Measurements from ENCODE around the gene RSBN1. TPM values are rescaled to one million over a fixed set of nuclear protein-coding genes. Genes with fewer than 3 reads are reported as not detected.
A peak's percentile ranks its signal among the peaks of the same experiment; 100 is the strongest.

The RSBN1 gene
- total and polyA plus RNA-seq, 8 donors, result 3.5 to 13.6 (median 10.1) TPM

DNA sequence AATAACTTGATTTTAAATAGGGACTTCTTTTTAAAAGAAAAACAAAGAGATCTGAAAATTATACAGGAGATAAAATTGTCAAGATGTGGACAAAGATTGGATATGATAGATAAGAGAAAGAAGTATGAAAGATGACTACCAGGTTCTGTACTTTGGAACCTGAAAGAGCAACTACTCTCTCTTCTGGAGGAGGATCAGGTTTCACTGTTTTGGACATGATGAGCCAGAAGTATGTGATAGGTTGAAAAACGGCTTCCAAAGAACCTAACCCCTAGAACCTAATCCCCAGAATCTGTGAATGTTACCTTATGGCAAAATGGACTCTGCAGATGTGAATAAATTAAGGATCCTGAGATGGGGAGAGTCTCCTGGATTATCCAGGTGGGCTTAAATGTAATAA, 26.2 kb downstream of the RSBN1 start:
- no peak for DNase-seq
- TF ChIP-seq, protein P1, sequence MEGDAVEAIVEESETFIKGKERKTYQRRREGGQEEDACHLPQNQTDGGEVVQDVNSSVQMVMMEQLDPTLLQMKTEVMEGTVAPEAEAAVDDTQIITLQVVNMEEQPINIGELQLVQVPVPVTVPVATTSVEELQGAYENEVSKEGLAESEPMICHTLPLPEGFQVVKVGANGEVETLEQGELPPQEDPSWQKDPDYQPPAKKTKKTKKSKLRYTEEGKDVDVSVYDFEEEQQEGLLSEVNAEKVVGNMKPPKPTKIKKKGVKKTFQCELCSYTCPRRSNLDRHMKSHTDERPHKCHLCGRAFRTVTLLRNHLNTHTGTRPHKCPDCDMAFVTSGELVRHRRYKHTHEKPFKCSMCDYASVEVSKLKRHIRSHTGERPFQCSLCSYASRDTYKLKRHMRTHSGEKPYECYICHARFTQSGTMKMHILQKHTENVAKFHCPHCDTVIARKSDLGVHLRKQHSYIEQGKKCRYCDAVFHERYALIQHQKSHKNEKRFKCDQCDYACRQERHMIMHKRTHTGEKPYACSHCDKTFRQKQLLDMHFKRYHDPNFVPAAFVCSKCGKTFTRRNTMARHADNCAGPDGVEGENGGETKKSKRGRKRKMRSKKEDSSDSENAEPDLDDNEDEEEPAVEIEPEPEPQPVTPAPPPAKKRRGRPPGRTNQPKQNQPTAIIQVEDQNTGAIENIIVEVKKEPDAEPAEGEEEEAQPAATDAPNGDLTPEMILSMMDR (IDR thresholded peaks at IDR 0.05), result no peak
- 23 to 28% methylated on average over 1 of the region's 1 CpG for WGBS, 2 donors
- Histone ChIP-seq H3K9me3 (no peaks in the 10 kb centered on the region), H3K4me1 (peaks cover 23 to 40% (median 36%) of the 10 kb centered on the region in 3 donors), H3K36me3 (no peaks in the 10 kb centered on the region), H3K27me3 (no peaks in the 10 kb centered on the region), H3K27ac (no peak overlapping the region), H3K4me3 (no peak overlapping the region)
- intact Hi-C loops (cut with DNase I), result no loop called here
- no peak for FAIRE-seq
- peak in 1 of 4 donors; percentile 37 for ATAC-seq

DNA sequence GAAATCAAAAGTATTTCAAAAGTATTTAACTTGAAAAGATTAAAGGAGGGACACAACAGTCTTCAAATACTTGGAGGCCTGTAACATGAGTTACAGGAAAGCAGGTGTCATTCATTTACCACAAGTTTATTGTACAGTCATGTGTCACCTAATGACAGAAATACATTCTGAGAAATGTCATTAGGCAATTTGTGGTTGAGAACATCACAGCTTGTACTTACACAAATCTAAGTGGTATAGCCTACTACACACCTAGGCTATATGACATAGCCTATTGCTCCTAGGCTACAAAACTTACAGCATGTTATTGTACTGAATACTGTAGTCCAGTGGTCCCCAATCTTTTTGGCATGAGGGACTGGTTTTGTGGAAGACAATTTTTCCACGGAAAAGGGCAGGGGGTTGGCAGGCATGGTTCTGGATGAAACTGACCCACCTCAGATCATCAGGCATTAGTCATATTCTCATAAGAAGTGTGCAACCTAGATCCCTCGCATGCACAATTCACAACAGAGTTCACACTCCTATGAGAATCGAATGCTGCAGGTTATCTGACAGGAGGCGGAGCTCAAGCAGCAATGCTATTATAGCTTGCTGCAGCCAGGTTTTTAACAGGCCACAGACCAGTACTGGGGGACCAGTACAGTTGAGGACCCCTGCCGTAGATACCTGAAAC, 28.0 kb downstream of the RSBN1 start:
- 45 to 54% methylated on average over 5 of the region's 5 CpGs for WGBS, 2 donors
- DNase-seq (no peak), FAIRE-seq (no peak), ATAC-seq (peak; percentile 17 to 56 (median 40))
- Histone ChIP-seq H3K4me1 (peaks cover 23 to 43% (median 40%) of the 10 kb centered on the region in 3 donors), H3K27me3 (no peaks in the 10 kb centered on the region), H3K36me3 (no peaks in the 10 kb centered on the region), H3K27ac (peak overlapping the region in 2 of 4 donors; percentile 39 to 50), H3K9me3 (no peaks in the 10 kb centered on the region), H3K4me3 (no peak overlapping the region)
- TF ChIP-seq, protein P1 (IDR thresholded peaks at IDR 0.05), result no peak
- intact Hi-C loops (cut with DNase I), result no loop called here

DNA sequence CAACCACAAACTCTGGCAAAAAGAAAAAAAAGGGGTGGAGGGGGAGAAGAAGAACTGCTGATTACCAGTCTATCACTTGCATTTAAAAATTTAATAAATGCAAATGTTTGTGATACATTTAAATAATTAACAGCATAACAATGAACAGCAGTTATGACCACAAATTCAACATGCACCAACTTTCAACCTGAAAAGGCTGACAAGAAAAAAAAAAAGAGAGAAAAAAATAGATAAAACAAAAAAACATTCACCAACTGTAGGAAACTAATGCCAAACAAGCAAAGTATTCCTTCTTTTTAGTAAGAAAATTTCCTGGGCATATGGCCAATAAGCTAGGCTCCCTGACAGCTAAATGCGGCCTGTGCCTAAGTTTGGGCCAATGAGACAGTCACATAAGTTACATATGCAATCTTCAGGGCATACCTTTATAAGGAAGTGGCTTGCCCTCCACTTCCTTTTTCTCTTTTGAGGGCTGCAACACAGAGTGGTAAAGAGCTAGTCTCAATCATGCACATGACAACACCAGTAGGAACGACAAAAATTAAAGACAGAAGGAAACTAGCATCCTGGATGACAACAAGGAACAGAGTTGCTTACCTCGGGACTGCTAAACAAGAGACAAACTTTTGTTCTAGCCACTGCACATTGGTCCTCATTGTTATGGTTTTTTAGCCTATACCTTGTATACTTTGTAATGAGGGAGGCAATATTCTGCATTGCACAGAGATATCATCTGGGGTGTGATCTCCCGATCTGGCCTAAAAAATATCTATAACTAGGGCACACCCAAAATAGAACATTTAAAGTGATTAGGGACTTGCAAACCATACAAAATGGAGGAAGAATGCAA, 28.8 kb downstream of the RSBN1 start:
- H3K27me3 ChIP-seq, result no peaks in the 10 kb centered on the region
- DNase-seq, result peak in 1 of 6 donors; percentile 28
- H3K4me3 ChIP-seq, result no peak overlapping the region
- H3K27ac ChIP-seq, result peak overlapping the region in 2 of 4 donors; percentile 39 to 50
- TF ChIP-seq, protein P1 (IDR thresholded peaks at IDR 0.05), result no peak
- intact Hi-C loops (cut with DNase I), result no loop called here
- WGBS, 2 donors, result 44 to 46% methylated on average over 4 of the region's 4 CpGs
- no peak for FAIRE-seq
- no peaks in the 10 kb centered on the region for H3K36me3 ChIP-seq
- ATAC-seq, result peak; percentile 64 to 87 (median 77)
- no peaks in the 10 kb centered on the region for H3K9me3 ChIP-seq
- H3K4me1 ChIP-seq, result peaks cover 23 to 43% (median 34%) of the 10 kb centered on the region in 3 donors

DNA sequence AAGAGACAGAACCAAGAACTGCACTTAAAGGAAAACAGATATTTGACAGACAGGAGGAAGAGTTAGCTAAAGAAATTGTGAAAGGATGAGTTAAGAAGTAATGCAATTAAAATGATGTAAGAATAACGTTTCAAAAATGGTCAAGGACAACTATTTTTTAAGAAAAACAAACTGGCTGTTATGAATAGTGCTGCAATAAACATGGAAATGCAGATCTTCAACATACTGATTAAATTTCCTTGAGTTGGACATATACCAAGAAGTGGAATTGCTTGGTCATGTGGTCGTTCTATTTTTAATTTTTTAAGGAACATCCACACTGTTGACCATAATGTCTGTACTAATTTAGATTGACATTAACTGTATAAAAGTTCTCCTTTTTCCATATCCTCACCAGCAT, 29.9 kb downstream of the RSBN1 start:
- 22 to 23% methylated on average over 2 of the region's 2 CpGs for WGBS, 2 donors
- FAIRE-seq (no peak), ATAC-seq (no peak), DNase-seq (no peak)
- TF ChIP-seq, protein P1 (IDR thresholded peaks at IDR 0.05), result no peak
- H3K27ac ChIP-seq, result no peak overlapping the region
- H3K4me3 ChIP-seq, result no peak overlapping the region
- intact Hi-C loops (cut with DNase I), result no loop called here
- peaks cover 23 to 43% (median 33%) of the 10 kb centered on the region in 3 donors for H3K4me1 ChIP-seq
- H3K36me3 ChIP-seq, result no peaks in the 10 kb centered on the region
- no peaks in the 10 kb centered on the region for H3K27me3 ChIP-seq
- H3K9me3 ChIP-seq, result no peaks in the 10 kb centered on the region
